ENCODE measurements around the gene GIMAP8.

Gene GIMAP8

DNA sequence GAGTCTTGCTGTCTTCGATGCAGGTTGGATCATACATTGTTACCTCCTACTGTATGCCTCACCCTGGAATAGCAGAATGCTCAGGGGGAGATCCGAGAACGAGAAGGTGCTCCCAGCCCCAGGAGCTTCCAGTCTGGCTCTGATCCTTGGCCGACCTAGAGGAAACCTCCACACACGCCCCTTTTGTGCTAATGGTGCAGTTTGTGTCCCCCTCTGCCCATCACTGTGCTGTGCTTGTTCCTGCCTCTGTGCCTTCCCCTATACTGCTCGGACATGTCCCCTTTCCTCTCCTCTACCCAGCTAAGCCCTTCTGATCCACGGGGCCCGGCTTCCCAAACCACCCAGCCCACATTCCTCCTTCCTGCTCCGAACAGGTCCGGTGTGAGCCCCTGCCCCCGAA is 38.8 kb upstream of the GIMAP8 start:
- no peak for DNase-seq (ENCODE audit: low spot score)

DNA sequence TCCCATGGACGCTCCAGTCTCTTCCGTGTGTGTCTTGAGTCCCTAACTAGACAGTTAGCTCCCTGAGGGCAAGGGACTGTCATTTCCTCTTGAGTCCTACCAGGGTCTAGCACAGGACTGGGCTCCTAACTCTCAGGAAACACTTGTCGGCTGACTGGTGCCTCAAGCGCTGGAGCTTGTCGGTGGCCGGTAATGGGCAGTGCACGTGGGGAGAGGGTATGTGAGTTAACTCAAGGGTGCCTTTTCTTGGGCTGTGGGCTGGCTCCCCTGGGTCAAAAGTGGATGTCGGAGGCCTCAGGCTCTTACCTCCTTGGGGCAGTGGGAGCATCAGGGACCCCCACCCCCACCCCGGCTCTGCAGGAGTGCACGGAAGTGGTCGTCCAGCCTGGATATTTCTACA is 38.4 kb upstream of the GIMAP8 start:
- no peak for DNase-seq (ENCODE audit: low spot score)

GRCh38 chr7:150412518-150413488 is 37.6 kb upstream of the GIMAP8 start:
- DNase-seq (ENCODE audit: low spot score), result no peak

- no peak for DNase-seq (ENCODE audit: low spot score)
These were observed 36.8 kb upstream of the GIMAP8 start for GRCh38 chr7:150413640-150414081.

DNA sequence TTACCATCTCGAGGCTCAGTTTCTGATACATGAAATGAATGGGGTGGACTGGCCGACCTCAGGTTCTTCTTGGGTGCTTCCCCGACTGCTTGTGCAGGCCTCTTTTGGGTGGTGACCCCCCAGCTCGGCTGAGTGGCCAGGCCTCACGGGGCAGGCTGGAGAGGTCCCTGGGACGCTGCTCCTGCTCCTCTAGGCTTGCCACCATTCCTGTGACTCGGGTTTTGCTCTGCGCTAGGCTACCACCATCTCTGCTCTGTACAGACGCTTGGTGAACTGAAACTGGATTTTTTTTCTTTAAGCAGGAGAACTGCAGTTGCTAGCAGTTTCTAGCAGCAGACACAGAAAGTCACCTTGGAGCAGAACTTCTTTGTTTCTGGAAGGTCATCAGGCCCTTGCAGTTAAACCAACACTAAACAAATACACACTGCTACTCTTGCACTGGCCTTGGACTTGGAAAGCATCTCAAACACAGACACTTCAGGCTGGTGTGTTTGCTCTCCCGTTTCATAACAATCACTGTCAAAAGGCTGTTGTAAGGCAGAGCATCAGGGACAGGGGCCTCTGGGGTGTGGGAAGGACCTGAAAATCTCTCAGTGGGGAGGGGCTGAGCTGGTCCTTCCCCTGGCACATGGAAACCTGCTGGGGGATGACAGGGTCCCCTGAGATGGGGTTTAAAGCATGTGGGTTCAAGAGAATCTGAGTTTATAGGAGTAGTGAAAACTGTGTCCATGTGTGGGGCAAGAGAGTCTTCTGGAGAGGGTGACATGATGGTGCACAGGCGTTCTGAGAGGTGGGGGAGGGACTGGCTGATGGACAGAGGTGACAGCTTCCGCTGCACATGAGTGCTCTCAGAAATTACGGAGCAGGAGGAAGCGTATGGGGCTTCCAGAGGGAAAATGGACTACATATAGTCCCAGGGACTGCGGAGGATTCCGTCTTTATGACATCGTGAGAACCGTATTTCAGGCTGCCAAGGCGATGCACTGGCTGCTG is 35.0 kb upstream of the GIMAP8 start:
- DNase-seq (ENCODE audit: low spot score), result no peak

- no peak for DNase-seq (ENCODE audit: low spot score)
These were observed 33.2 kb upstream of the GIMAP8 start for GRCh38 chr7:150417239-150417638.

GRCh38 chr7:150417863-150418262 is 32.6 kb upstream of the GIMAP8 start:
- DNase-seq (ENCODE audit: low spot score), result no peak

GRCh38 chr7:150420242-150420641 is 30.2 kb upstream of the GIMAP8 start:
- DNase-seq (ENCODE audit: low spot score), result no peak

DNA sequence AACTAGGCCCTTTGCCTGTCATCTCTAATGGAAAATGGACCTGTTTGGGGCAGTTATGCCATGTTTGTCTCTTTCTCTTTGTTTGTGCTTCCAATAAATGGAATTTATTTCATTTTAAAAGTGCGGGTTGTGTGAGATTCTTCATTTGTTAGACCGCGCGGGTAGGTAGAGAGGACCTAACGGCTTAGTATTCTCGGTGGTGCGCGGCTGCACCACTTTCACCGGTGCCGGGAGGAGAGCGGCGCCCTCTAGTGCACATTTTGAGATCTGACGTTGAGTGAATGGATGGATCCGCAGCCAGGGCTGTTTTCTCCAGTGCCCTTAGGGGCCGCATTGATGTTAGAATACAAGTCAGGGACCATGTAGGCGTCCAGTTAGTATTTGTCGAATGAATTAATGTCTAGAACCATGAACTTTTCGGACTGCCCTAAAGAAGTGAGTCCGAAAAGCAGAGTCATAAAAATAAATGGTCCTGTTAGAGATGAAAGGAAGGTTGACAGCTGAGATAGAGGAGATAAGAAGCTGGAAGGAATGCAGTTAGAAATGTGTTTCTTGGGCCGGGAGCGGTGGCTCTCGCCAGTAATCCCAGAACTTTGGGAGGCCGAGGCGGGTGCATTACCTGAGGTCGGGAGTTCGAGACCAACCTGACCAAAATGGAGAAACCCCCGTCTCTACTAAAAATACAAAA is 29.3 kb upstream of the GIMAP8 start:
- peak; percentile 87 for DNase-seq (ENCODE audit: low spot score)

DNA sequence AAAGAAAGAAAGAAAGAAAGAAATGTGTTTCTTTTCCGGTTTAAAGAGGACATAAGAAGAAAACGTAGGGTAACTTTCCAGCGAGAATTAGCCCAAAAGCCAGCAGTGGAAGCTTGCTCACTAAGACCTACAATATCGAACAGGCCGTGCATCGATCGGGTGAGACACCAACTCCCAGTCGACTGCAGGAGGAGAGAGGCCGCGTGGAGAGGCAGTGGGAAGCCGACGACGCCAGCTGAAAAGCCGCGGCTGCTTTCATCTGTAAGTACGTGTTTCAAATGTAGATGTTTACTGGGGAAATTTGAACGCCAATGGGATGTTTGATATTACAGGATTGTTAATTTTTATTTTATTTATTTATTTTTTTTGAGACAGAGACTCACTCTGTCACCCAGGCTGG is 28.6 kb upstream of the GIMAP8 start:
- DNase-seq (ENCODE audit: low spot score), result no peak

DNA sequence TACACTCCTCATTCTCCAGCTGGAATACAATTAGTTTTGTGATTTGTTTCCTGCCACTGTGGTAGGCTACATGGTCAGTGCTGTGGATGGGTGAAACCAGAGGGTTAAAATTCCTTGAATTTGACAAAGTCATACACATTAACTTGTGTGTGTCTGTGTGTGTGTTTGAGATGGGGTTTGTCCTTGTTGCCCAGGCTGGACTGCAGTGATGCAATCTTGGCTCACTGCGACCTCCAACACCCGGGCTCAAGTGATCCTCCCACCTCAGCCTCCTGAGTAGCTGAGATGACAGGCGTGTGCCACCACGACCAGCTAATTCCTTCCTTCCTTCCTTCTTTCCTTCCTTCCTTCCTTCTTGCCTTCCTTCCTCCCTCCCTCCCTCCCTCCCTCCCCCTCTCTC is 24.8 kb upstream of the GIMAP8 start:
- no peak for DNase-seq (ENCODE audit: low spot score)

DNA sequence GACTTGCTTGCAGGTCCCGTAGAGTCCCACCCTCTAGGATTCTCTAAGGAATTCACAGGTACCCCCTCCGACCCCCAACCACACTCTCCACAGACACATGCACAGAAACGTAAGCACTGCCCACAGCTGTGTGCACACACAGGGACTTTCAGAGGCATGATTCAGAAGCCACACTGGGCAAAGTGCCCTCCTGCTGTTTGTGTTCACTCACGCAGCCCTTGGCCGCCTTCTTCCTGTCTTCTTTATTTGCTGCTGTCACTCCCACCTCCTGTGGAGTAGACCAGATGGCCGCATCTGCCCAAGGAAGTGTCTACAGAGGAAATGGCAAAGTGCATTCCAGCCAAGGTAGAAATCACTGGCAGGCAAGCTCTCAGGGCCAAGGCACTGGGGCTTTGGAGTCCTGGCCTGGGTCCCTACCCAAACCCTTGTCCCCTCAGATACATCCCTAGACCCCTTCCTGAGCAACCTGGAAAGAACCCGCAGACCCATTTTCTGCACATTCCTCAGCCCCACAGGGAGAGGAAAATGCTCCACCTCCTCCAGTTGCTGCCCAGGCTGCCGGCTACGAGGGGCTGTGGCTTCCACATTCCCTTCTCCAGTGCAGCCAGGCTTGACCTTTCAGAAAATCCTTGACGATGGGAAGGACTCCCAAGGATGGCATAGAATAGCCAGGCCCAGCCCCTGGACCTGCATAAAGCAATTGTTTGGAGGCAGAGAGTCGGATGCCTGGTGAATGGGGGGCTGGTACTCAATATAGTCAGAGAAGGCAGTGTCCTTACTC is 21.6 kb upstream of the GIMAP8 start:
- peak; percentile 49 for DNase-seq (ENCODE audit: low spot score)

DNA sequence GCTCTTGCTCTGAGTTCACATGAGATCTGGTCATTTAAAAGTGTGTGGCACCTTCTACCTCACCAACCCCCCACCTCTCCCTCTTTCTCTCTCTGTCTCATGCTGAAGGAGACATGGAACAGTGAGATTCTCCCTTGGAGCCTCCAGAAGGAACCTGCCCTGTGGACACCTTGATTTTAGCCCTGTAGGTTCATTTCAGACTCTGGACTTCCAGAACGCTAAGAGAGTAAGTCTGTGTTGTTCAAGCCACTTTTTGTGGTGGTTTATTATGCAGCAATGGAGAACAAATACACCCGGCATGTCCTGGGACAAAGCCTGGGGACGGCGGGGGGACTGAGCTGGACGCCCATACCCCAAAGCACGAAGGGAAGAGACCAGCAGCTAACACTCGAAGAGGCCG is 20.7 kb upstream of the GIMAP8 start:
- no peak for DNase-seq (ENCODE audit: low spot score)

GRCh38 chr7:150430465-150431085 is 19.9 kb upstream of the GIMAP8 start:
- no peak for DNase-seq (ENCODE audit: low spot score)

DNA sequence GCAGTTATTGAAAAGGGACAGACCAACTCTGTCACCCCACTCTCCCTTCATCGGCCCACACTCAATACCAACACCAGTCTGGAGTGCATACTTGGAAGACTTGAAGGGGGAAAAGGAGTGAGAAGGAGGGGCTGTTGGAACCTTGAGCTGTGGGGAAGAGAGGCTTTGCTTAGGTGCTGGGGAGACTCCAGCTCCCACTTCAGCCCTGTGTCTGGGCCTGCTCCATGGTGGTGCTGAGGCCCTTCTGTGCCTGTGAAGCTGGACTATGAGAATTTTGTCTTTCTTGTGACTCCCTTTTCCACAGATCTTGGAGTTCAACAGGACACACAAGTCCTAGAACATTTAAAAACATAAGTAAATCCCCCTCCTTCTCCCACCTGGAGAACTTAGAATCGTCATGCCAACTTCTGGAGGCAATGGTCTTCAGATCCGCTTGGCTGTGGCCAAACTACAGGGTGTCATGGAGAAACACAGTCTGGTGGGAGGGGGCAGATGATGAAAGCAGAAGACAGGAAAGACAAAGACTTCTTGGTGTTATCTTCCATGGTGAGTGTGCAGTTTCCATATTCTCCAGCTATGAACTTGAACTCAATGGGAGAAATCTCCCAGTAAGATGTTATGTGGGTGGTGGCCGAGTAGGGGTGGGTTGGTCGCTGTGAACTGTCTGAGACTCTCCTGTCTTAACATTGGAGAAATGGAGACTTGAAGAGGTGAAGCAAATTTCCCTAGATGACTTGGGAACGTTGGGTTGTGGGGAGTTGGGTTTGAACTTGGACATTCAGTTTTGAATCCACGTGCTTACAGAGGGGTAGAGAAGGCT is 18.4 kb upstream of the GIMAP8 start:
- no peak for DNase-seq (ENCODE audit: low spot score)

DNA sequence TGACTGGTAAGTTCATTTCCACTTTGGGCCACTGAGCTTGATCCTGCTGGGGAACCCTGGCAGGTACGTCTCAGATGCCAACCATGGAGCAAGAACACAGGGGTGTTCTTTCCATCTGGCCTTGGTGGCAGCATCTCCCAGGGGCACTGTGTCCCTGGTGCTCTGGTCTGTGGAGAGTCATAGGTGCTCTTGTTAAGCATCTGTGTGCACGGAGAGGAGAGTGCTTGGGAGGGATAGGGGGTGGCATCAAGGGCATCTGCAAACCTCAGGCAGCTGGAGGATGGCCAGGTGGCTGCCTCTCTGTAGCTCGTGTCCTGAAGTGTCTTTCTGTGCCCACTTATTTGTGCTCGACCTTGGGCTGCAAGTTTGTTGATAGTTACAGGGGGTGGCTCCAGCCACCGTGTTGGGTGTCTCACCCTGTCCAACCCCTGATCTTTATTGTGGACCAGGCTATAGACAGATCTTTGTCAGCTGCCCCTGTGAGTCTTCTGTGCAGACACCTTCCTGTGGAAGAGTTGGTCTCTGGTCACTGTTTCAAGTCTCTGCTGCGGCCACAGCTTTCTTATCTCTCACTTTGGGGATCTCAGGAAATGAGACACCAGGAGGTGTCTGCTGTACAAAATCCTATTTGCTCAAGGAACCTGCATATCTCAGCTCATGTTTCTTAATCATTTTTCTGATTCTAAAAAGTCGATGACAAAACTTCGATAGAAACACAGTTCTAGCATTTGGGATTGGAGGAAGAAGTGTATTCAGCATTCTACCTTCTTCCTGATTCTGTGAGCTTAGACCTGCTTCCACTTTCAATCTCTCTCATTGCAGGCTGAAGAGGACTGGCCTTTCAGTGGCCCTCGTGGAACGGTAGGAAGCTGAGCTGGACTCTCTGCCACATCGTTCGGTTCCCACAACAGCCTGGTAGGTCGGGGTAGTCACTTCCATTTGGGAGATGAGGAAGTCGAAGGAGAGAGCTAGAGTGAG is 17.2 kb upstream of the GIMAP8 start:
- no peak for DNase-seq (ENCODE audit: low spot score)

DNA sequence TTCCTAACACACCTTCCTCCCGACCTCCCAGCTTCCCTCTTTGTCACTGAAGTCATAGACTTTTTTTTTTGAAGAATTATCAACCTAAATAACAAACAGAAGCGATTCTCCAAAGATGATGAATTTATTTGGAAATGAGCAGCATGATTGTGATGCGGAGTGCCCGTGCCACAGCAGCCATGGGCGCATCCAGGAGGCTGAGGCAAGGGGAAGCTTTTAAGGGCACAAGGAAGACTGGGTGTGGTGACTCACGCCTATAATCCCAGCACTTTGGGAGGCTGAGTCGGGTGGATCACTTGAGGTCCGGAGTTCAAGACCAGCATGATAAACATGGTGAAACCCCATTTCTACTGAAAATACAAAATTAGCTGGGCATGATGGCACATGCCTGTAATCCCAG is 16.2 kb upstream of the GIMAP8 start:
- DNase-seq (ENCODE audit: low spot score), result no peak

DNA sequence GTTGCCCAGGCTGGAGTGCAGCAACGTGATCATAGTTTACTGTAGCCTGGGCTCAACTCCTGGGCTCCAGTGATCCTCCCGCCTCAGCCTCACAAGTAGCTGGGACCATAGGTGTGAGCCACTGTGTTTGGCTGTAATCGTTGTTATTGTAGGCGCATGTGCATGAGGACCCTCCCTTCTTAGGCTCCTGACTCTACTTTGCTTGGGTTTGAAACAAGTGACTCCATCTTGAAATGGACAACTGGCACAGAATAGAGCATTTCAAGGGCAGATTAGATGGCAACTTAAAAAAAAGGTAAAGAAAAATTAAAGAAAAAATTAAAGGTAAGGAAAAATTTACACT is 15.4 kb upstream of the GIMAP8 start:
- DNase-seq (ENCODE audit: low spot score), result no peak
